Activated CD4-positive, alpha-beta T cell treated with anti-CD3 and anti-CD28 coated beads, Interleukin-2, amount 10 ng/mL, durations not matched to agents 7 days and 5 days (primary cell): Measurements from ENCODE around the gene PCNA. TPM values are rescaled to one million over a fixed set of nuclear protein-coding genes. Genes with fewer than 3 reads are reported as not detected.

Source experiments
- CTCF ChIA-PET: fragments of 350-600 bp; sonication (Branson Sonifier 250); formaldehyde crosslinking; loops from one replicate; lab custom pipeline; 2021; ENCODE audit warnings: antibody characterized with exemption; lab: Charles Lee
- POLR2A ChIA-PET: fragments of 350-600 bp; sonication (Branson Sonifier 250); formaldehyde crosslinking; loops from one replicate; lab custom pipeline; 2021; ENCODE audit warnings: antibody characterized with exemption; lab: Charles Lee
- DNase-seq: peaks from one replicate; pipeline ENCODE4 v3.0.0-alpha.2; 2020
- H3K27ac Mint-ChIP-seq: one replicate; pipeline ENCODE4 v1.8.0; 2021; ENCODE audit warnings: mild to moderate bottlenecking, moderate library complexity, mixed read lengths
- H3K27me3 Mint-ChIP-seq: one replicate; pipeline ENCODE4 v1.8.0; 2021; ENCODE audit warnings: mixed read lengths
- H3K36me3 Mint-ChIP-seq: one replicate; pipeline ENCODE4 v1.8.0; 2021; ENCODE audit warnings: low read depth, mixed read lengths
- H3K4me1 Mint-ChIP-seq: one replicate; pipeline ENCODE4 v1.8.0; 2021; ENCODE audit warnings: mixed read lengths
- H3K4me3 Mint-ChIP-seq: one replicate; pipeline ENCODE4 v1.8.0; 2021; ENCODE audit warnings: mild to moderate bottlenecking, moderate library complexity, mixed read lengths
- H3K9me3 Mint-ChIP-seq: one replicate; pipeline ENCODE4 v1.8.0; 2021; ENCODE audit warnings: mixed read lengths
- total RNA-seq, 2 experiments: library from RNA; stranded (reverse); gene quantifications; one replicate each; pipeline ENCODE4 v1.2.3, GENCODE V29; 2021

The PCNA gene
- total RNA-seq, 2 experiments from 2014 or later = 512 to 559 TPM

- H3K4me1 Mint-ChIP-seq = peaks cover 47% of the 10 kb centered on the region
- CTCF ChIA-PET = no interaction called here
These were observed 30.7 kb upstream of the PCNA start for GRCh38 chr20:5150226-5151076.

GRCh38 chr20:5149892-5150225 lies 30.1 kb upstream of the PCNA start:
- H3K27me3 Mint-ChIP-seq = no peaks in the 10 kb centered on the region
- no peak overlapping the region for H3K27ac Mint-ChIP-seq
- peaks cover 50% of the 10 kb centered on the region for H3K4me1 Mint-ChIP-seq
- ChIA-PET POLR2A (no interaction called here), CTCF (no interaction called here)
- peaks cover 16% of the 10 kb centered on the region for H3K36me3 Mint-ChIP-seq
- no peaks in the 10 kb centered on the region for H3K9me3 Mint-ChIP-seq
- H3K4me3 Mint-ChIP-seq = no peak overlapping the region
- DNase-seq = no peak

More at GRCh38 chr20:5150226-5151076, 30.7 kb upstream of the PCNA start:
- Mint-ChIP-seq H3K4me3 (no peak overlapping the region), H3K27me3 (no peaks in the 10 kb centered on the region), H3K27ac (no peak overlapping the region), H3K36me3 (peaks cover 15% of the 10 kb centered on the region), H3K9me3 (no peaks in the 10 kb centered on the region)
- POLR2A ChIA-PET = no interaction called here
- no peak for DNase-seq

- ChIA-PET CTCF (interaction anchor here (1.6 to 1.7 kb wide), 2 partner anchors 8 to 18 kb away, joined by 4 to 6 read pairs; no protein-coding TSS in a partner anchor), POLR2A (no interaction called here)
- Mint-ChIP-seq H3K4me1 (peaks cover 48% of the 10 kb centered on the region), H3K27me3 (no peaks in the 10 kb centered on the region), H3K9me3 (no peaks in the 10 kb centered on the region), H3K36me3 (peaks cover 14% of the 10 kb centered on the region), H3K4me3 (no peak overlapping the region), H3K27ac (no peak overlapping the region)
- no peak for DNase-seq
These were observed 28.8 kb upstream of the PCNA start for GRCh38 chr20:5148581-5148980.

DNA sequence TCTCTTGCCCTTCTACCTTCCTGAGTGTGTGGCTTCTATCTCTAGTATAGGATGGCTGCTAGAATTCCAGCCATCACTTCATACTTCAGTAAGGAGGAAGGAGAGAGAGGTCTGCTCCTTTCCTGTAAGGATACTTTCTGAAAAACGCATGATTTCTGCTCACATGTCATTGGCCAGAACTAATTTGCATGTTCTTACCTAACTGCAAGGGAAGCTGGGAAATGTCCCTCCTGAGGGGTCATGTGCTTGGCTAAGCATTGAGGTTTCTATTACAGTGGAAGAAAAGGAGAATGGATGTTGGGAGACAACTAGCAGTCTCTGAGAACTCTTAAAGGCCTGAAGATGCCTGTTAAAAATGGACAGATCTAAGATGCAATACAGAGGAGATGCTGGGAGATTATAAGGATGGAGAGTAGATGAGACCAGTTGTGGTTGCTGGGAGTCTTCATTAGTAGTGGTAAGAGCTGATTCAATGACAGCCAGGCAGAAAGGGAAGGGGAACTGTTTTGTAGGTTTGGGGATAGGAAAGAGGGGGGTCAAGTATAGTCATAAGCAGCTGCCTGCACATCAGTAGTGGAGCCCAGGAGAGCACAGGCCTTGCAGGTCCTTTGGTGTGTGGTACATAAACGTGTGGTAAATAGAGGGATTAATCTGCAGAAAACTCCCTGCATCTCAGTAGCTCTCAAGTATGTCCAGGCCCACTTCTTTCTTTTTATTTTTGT lies 27.3 kb upstream of the PCNA start:
- Mint-ChIP-seq H3K36me3 (peaks cover 11% of the 10 kb centered on the region), H3K27ac (no peak overlapping the region), H3K4me3 (no peak overlapping the region), H3K4me1 (peaks cover 32% of the 10 kb centered on the region), H3K9me3 (no peaks in the 10 kb centered on the region), H3K27me3 (no peaks in the 10 kb centered on the region)
- POLR2A ChIA-PET = no interaction called here
- DNase-seq = no peak
- CTCF ChIA-PET = interaction anchor here (0.5 to 2.0 kb wide), 5 partner anchors 9 to 122 kb away, joined by 3 to 8 read pairs (median 5); partner anchors contain the start of gene CDS2

GRCh38 chr20:5146099-5146668 lies 26.4 kb upstream of the PCNA start:
- CTCF ChIA-PET = interaction anchor here (1.1 to 2.0 kb wide), 3 partner anchors 20 to 42 kb away, joined by 3 to 8 read pairs (median 3); partner anchors contain the start of gene CDS2
- H3K36me3 Mint-ChIP-seq = peaks cover 10% of the 10 kb centered on the region
- H3K9me3 Mint-ChIP-seq = no peaks in the 10 kb centered on the region
- H3K4me1 Mint-ChIP-seq = peaks cover 34% of the 10 kb centered on the region
- no peak for DNase-seq
- no peak overlapping the region for H3K4me3 Mint-ChIP-seq
- no peaks in the 10 kb centered on the region for H3K27me3 Mint-ChIP-seq
- POLR2A ChIA-PET = no interaction called here
- no peak overlapping the region for H3K27ac Mint-ChIP-seq

DNA sequence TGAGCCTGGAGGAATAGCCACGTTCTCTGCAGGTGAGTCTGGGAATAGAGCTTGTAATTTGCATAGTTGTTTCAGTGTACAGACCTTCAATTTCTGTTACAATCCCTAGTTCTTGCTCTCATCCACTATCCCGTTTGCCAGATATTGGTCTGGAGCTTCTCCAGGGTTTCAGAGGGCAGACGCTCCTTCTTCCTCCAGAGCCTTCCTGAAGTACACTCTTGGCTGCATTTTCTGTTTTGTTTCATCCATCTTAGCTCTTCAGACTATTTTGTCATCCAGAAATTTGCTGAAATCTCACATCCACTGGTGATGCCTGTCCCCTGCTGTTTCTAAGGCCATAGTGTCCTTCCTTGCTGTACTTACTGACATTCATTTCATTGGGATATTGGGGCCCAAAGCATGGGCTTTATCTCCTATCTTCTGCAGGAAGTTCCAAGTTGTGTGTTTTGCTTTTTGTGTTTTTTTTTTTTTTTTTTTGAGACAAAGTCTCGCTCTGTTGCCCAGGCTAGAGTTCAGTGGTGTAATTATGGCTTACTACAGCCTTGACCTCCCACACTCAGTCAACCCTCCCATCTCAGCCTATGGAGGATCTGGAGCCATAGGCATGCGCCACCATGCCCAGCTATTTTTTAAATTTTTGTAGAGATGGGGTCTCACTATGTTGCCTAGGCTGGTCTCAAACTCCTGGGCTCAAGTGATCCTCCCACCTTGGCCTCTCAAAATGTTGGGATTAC lies 25.8 kb upstream of the PCNA start:
- Mint-ChIP-seq H3K27me3 (no peaks in the 10 kb centered on the region), H3K4me3 (no peak overlapping the region), H3K27ac (no peak overlapping the region), H3K36me3 (peaks cover 7% of the 10 kb centered on the region), H3K9me3 (no peaks in the 10 kb centered on the region), H3K4me1 (peaks cover 33% of the 10 kb centered on the region)
- DNase-seq = no peak
- CTCF ChIA-PET = interaction anchor here (0.5 to 1.1 kb wide), 2 partner anchors 43 to 157 kb away, joined by 3 read pairs; no protein-coding TSS in a partner anchor
- POLR2A ChIA-PET = no interaction called here

GRCh38 chr20:5143851-5144250 lies 24.1 kb upstream of the PCNA start:
- CTCF ChIA-PET = no interaction called here
- Mint-ChIP-seq H3K4me1 (peaks cover 40% of the 10 kb centered on the region), H3K9me3 (no peaks in the 10 kb centered on the region), H3K36me3 (peaks cover 7% of the 10 kb centered on the region), H3K27me3 (no peaks in the 10 kb centered on the region), H3K4me3 (no peak overlapping the region), H3K27ac (no peak overlapping the region)
- DNase-seq = no peak
- POLR2A ChIA-PET = no interaction called here

GRCh38 chr20:5141615-5142014 lies 21.9 kb upstream of the PCNA start:
- Mint-ChIP-seq H3K4me1 (peaks cover 29% of the 10 kb centered on the region), H3K27ac (no peak overlapping the region), H3K9me3 (no peaks in the 10 kb centered on the region), H3K4me3 (no peak overlapping the region), H3K27me3 (no peaks in the 10 kb centered on the region), H3K36me3 (peaks cover 7% of the 10 kb centered on the region)
- POLR2A ChIA-PET = no interaction called here
- CTCF ChIA-PET = interaction anchor here (0.5 to 1.3 kb wide), 5 partner anchors 15 to 64 kb away, joined by 3 to 9 read pairs (median 3); partner anchors contain the start of gene CDS2
- DNase-seq = no peak

DNA sequence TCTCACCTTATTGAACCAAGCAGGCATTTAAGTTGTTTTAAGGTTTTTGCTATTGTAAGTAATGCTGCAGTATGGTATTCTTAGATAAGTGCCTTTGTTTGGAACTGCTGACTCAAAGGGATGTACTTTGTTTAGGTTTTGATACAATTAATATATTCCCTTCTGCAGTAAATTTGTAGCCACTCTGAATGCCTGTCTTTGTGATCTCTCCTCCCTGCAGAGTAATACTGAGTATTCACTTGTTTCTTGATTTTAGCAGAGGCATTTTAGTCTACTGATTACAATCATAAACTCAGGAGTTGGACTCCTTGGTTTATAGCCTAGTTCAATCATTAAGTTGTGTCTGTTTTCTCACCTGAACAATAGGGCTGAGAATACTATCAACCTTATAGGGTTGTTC lies 20.4 kb upstream of the PCNA start:
- H3K4me3 Mint-ChIP-seq = no peak overlapping the region
- DNase-seq = no peak
- POLR2A ChIA-PET = no interaction called here
- H3K9me3 Mint-ChIP-seq = no peaks in the 10 kb centered on the region
- peaks cover 3% of the 10 kb centered on the region for H3K36me3 Mint-ChIP-seq
- CTCF ChIA-PET = no interaction called here
- no peaks in the 10 kb centered on the region for H3K27me3 Mint-ChIP-seq
- no peak overlapping the region for H3K27ac Mint-ChIP-seq
- H3K4me1 Mint-ChIP-seq = peaks cover 23% of the 10 kb centered on the region

DNA sequence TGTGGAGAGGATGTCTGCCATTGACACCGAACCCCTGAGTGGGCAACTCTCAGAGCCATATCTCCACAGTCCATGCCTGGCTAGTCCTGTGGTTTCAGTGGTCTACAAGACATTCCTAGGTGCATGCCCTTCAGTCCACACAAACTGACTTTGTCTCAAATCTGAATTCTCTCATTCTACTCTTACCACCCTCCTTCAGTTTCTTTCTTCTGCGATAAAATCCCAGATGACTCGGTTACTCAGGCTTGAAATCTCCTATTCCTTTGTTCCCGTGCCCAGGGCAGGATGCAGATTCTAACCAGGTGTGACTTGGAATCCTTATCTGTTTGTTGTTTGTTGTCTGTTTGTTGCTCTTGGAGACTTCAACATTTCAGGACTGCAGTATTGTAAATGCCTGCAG lies 16.3 kb upstream of the PCNA start:
- Mint-ChIP-seq H3K4me3 (no peak overlapping the region), H3K27me3 (no peaks in the 10 kb centered on the region), H3K36me3 (peaks cover 1% of the 10 kb centered on the region), H3K9me3 (no peaks in the 10 kb centered on the region), H3K4me1 (peaks cover 21% of the 10 kb centered on the region), H3K27ac (no peak overlapping the region)
- no peak for DNase-seq
- CTCF ChIA-PET = interaction anchor here (2.2 kb wide), 1 partner anchor 9 kb away, joined by 8 read pairs; the partner anchor contains the start of gene CDS2
- POLR2A ChIA-PET = no interaction called here

DNA sequence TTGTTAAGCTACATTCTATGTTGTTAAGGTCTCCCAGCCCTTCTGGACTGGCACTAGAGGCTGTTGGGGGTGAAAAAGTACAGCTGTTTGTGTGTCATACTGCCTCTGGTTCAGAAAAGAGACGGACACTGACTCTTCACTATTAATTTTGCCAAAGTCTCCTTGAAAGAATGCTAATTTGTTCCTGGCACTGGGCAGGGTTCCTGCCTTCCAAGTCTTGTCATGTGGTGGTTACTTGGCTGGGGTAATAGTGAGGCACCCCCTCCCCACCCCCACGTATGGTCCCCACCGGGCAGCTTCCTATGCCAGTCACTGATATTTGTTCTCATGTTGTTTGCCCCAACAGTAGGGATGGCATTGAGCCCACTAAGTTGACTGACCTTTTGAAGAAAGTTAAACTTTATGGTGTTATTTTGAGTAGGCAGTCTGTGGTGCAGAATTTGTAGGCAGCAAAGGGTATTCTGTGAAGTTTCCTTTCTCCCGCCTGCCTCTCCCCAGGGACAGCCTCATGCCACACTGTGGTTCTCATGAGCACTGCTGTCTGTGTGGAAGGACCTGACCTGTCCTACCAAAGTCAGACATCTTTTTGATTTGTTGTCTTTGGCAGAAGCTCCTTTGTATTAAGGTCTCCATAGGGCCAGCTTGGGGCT lies 15.7 kb upstream of the PCNA start:
- peaks cover 20% of the 10 kb centered on the region for H3K4me1 Mint-ChIP-seq
- ChIA-PET CTCF (interaction anchor here (2.2 kb wide), 1 partner anchor 9 kb away, joined by 8 read pairs; the partner anchor contains the start of gene CDS2), POLR2A (no interaction called here)
- no peaks in the 10 kb centered on the region for H3K9me3 Mint-ChIP-seq
- H3K27ac Mint-ChIP-seq = no peak overlapping the region
- H3K36me3 Mint-ChIP-seq = peaks cover 1% of the 10 kb centered on the region
- H3K4me3 Mint-ChIP-seq = no peak overlapping the region
- no peaks in the 10 kb centered on the region for H3K27me3 Mint-ChIP-seq
- no peak for DNase-seq

DNA sequence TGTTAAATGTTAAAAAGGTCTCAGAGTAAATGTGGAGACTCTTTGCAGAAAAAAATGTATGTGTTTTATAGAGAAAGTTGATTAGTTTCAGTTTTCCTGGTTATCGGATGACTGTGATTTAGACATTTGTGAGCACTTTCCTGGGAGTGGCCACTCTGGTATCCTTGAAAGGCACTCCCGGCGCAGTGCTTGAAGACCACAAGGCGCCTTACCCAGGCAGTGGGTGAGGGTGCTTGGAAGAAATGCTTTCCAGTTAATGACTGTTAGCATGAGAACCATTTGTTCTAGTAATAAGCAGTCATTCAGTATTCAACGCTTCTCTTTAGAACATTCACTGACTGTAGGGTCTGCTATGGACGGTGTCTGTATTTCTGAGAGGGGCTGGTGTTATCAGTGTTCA lies 14.2 kb upstream of the PCNA start:
- no peak overlapping the region for H3K4me3 Mint-ChIP-seq
- H3K27ac Mint-ChIP-seq = no peak overlapping the region
- no peak for DNase-seq
- ChIA-PET CTCF (interaction anchor here (0.6 kb wide), 1 partner anchor 395 kb away, joined by 3 read pairs; no protein-coding TSS in a partner anchor), POLR2A (no interaction called here)
- peaks cover 14% of the 10 kb centered on the region for H3K4me1 Mint-ChIP-seq
- peaks cover 1% of the 10 kb centered on the region for H3K36me3 Mint-ChIP-seq
- no peaks in the 10 kb centered on the region for H3K9me3 Mint-ChIP-seq
- H3K27me3 Mint-ChIP-seq = no peaks in the 10 kb centered on the region
